Fibroblast of lung (primary cell): ENCODE measurements around the gene GGT1.
"Not testable (repeated sequence)": the region's sequence is repeated elsewhere in the genome, so short reads cannot be mapped to it uniquely, and the experiment has no call there.

Source experiments
- CTCF ChIP-seq, 2 donors: IDR thresholded peaks in 1 of 2; conservative IDR thresholded peaks in 1 of 2; 1 replicate in 1 of 2; 2 replicates in 1 of 2; pipeline ENCODE4 v1.5.1; 2011 to 2012; ENCODE audit warnings: low read length in 2 of 2, control low read depth in 1 of 2, inconsistent platforms in 1 of 2, low read depth in 1 of 2, mild to moderate bottlenecking in 1 of 2
- EZH2 ChIP-seq: IDR thresholded peaks from 2 replicates; pipeline ENCODE4 v1.5.1; 2012; ENCODE audit warnings: low read length, control low read depth, mild to moderate bottlenecking; ENCODE audit errors: missing control alignments

GRCh38 chr22:24645408-24646399, 42.7 kb downstream of the GGT1 start:
- TF ChIP-seq CTCF (conservative IDR thresholded peaks at IDR 0.05 in 1 of 2, IDR thresholded peaks at IDR 0.05 in 1 of 2; ENCODE audit: low read depth in 1 of 2, low read length in 2 of 2); EZH2: not testable (repeated sequence)
